A673 (cell line): ENCODE data around the gene APBA1. TPM values are rescaled to one million over a fixed set of nuclear protein-coding genes. Genes with fewer than 3 reads are reported as not detected.

ENCODE experiments used
- BruUV-seq: library from RNA; stranded (reverse); fragments of 400-500 nt; replicated peaks from 2 replicates; lab custom pipeline; 2021; lab: Mats Ljungman, UMichigan
- CTCF ChIA-PET: fragments of 300-600 bp; sonication (Branson Sonifier 250); formaldehyde crosslinking; loops from one replicate; lab custom pipeline; 2022; ENCODE audit warnings: antibody characterized with exemption; lab: Charles Lee
- POLR2A ChIA-PET: fragments of 300-600 bp; sonication (Branson Sonifier 250); formaldehyde crosslinking; loops from one replicate; lab custom pipeline; 2022; ENCODE audit warnings: antibody characterized with exemption; ENCODE audit not compliant: low non-redundant PET; lab: Charles Lee
- DNase-seq: peaks from one replicate; pipeline ENCODE4 v3.0.0-alpha.2; 2015; ENCODE audit warnings: low spot score
- H3K27ac ChIP-seq: fragments of 200-600 bp; sonication (generic); 2 replicates; pipeline ENCODE4 v1.5.1; 2016; ENCODE audit warnings: mixed run types, low read depth, mild to moderate bottlenecking, mixed read lengths, antibody characterized with exemption, low read length; ENCODE audit not compliant: poor library complexity, severe bottlenecking
- H3K27me3 ChIP-seq: fragments of 200-600 bp; sonication (generic); replicated peaks from 2 replicates; pipeline ENCODE4 v1.6.1; 2017; ENCODE audit warnings: mixed run types, low read depth, mild to moderate bottlenecking, mixed read lengths, antibody characterized with exemption, low read length; ENCODE audit not compliant: insufficient read depth, poor library complexity
- H3K36me3 ChIP-seq: fragments of 200-600 bp; sonication (generic); 2 replicates; pipeline ENCODE4 v1.6.1; 2016; ENCODE audit warnings: mixed run types, mild to moderate bottlenecking, mixed read lengths, antibody characterized with exemption, low read length; ENCODE audit not compliant: insufficient read depth, poor library complexity, severe bottlenecking
- H3K4me1 ChIP-seq: fragments of 200-600 bp; sonication (generic); 2 replicates; pipeline ENCODE4 v1.6.1; 2017; ENCODE audit warnings: mixed run types, mild to moderate bottlenecking, mixed read lengths, antibody characterized with exemption, low read length; ENCODE audit not compliant: insufficient read depth, poor library complexity, severe bottlenecking
- H3K4me3 ChIP-seq: fragments of 200-600 bp; sonication (generic); 2 replicates; pipeline ENCODE4 v1.5.1; 2016; ENCODE audit warnings: low read depth, mixed run types, mild to moderate bottlenecking, mixed read lengths, low read length; ENCODE audit not compliant: poor library complexity, severe bottlenecking
- H3K9me3 ChIP-seq: fragments of 200-600 bp; sonication (generic); 2 replicates; pipeline ENCODE4 v1.6.1; 2016; ENCODE audit warnings: mixed run types, low read depth, mild to moderate bottlenecking, mixed read lengths, antibody characterized with exemption, low read length; ENCODE audit not compliant: poor library complexity, severe bottlenecking
- EZH2 ChIP-seq: fragments of 200-600 bp; sonication (generic); IDR thresholded peaks from 2 replicates; pipeline ENCODE4 v1.6.1; 2017; ENCODE audit warnings: borderline replicate concordance, low read depth, mild to moderate bottlenecking, mixed read lengths, antibody characterized with exemption, low read length; ENCODE audit not compliant: poor library complexity, severe bottlenecking
- intact Hi-C: fragments of 100-400 bp; cut with micrococcal nuclease; formaldehyde crosslinking; loops from one replicate; pipeline ENCODE4 v1.10.0; 2022; ENCODE audit not compliant: unreplicated experiment
- total RNA-seq: library from RNA; stranded (reverse); gene quantifications from 2 replicates; pipeline ENCODE4 v1.2.3, GENCODE V29; 2021
- TF ChIP-seq, protein P1 (sequence below): fragments of 300-800, 200-600 bp; sonication (generic); conservative IDR thresholded peaks from 2 replicates; pipeline ENCODE4 v1.5.1; 2017; ENCODE audit warnings: low read depth, mild to moderate bottlenecking, antibody characterized with exemption, low read length, moderate library complexity, mixed read lengths

The APBA1 gene
- total RNA-seq, 1 experiment from 2014 or later, result 0.13 TPM

DNA sequence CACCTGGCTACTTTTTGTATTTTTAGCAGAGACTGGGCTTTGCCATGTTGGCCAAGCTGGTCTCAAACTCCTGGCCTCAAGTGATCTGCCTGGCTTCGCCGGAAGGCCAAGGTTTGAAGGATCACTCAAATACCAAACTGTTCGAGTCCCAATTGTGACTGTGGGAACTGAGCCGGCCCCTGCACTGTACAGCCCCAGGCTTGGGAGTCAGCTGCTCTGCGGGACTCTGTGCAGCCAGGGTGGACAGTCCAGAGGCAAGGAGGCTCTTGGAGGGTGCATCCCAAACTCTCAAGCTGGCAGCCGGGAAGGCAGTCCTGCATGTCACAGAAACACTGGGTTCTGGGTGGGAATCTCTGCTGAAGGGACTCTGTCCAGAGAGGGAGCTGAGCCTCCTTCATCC is 238.2 kb downstream of the APBA1 start:
- no peaks in the 10 kb centered on the region for H3K27me3 ChIP-seq
- H3K9me3 ChIP-seq, result no peaks in the 10 kb centered on the region
- no peak for DNase-seq
- ChIA-PET CTCF (no interaction called here), POLR2A (no interaction called here)
- no peaks in the 10 kb centered on the region for H3K36me3 ChIP-seq
- no peaks in the 10 kb centered on the region for H3K4me1 ChIP-seq
- no TSS peak for BruUV-seq
- H3K4me3 ChIP-seq, result no peak overlapping the region
- no peak for TF ChIP-seq EZH2
- TF ChIP-seq, protein P1, sequence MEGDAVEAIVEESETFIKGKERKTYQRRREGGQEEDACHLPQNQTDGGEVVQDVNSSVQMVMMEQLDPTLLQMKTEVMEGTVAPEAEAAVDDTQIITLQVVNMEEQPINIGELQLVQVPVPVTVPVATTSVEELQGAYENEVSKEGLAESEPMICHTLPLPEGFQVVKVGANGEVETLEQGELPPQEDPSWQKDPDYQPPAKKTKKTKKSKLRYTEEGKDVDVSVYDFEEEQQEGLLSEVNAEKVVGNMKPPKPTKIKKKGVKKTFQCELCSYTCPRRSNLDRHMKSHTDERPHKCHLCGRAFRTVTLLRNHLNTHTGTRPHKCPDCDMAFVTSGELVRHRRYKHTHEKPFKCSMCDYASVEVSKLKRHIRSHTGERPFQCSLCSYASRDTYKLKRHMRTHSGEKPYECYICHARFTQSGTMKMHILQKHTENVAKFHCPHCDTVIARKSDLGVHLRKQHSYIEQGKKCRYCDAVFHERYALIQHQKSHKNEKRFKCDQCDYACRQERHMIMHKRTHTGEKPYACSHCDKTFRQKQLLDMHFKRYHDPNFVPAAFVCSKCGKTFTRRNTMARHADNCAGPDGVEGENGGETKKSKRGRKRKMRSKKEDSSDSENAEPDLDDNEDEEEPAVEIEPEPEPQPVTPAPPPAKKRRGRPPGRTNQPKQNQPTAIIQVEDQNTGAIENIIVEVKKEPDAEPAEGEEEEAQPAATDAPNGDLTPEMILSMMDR, result no peak
- no peak overlapping the region for H3K27ac ChIP-seq
- intact Hi-C loops, result no loop called here

DNA sequence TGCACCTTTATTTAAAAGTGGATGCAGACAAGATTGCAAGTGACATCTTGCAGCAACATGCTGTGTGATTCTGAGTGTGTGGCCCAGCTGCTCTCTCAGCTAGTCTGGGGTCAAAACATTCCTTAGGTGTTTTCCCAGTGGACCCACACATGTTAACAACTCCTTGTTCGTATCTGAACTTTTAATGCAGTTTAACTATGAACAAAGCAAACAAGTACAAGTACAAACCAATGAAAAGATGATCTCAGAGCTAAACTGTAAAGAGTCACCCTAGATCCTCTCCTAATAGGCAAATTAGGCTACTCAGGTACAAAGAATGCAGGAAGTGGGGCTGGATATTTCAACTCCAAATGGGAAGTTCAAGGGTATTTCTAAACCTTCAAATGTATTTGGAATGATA is 238.8 kb downstream of the APBA1 start:
- Histone ChIP-seq H3K27me3 (no peaks in the 10 kb centered on the region), H3K9me3 (no peaks in the 10 kb centered on the region), H3K4me1 (no peaks in the 10 kb centered on the region), H3K4me3 (no peak overlapping the region), H3K27ac (no peak overlapping the region), H3K36me3 (no peaks in the 10 kb centered on the region)
- ChIA-PET POLR2A (no interaction called here), CTCF (no interaction called here)
- DNase-seq, result no peak
- BruUV-seq, result no TSS peak
- intact Hi-C loops, result no loop called here
- TF ChIP-seq EZH2, result no peak
- TF ChIP-seq, protein P1, result no peak

DNA sequence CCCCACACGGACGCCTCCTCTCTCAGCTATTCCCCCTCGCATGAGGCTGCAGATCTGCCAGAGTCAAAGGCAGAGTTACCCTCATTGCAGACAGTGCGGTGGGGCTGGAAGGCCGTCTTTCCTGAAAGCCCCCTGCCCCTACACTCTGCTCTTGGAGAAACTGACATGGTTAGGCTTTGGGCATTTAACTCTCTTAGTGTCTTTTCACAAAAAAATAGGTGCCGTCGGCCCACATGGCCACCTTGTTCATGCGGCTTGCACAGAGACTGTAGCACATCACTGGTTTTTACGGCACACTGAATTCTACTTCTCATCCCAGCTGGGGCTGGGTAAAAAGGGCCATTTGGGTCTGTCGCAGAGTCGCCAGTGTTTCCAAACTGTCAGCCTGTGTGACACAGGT is 239.5 kb downstream of the APBA1 start:
- TF ChIP-seq EZH2, result no peak
- TF ChIP-seq, protein P1, result no peak
- Histone ChIP-seq H3K36me3 (no peaks in the 10 kb centered on the region), H3K27me3 (no peaks in the 10 kb centered on the region), H3K27ac (no peak overlapping the region), H3K9me3 (no peaks in the 10 kb centered on the region), H3K4me1 (no peaks in the 10 kb centered on the region), H3K4me3 (no peak overlapping the region)
- BruUV-seq, result no TSS peak
- intact Hi-C loops, result no loop called here
- CTCF ChIA-PET, result no interaction called here
- DNase-seq, result no peak
- POLR2A ChIA-PET, result no interaction called here
